Karpas-422 (cell line): ENCODE data around the gene FYTTD1. TPM values are rescaled to one million over a fixed set of nuclear protein-coding genes. Genes with fewer than 3 reads are reported as not detected.

Source experiments
- DNase-seq: peaks from one replicate; pipeline ENCODE4 v3.0.0-alpha.2; 2015
- H2AFZ ChIP-seq: fragments of 200-600 bp; sonication (generic); 2 replicates; pipeline ENCODE4 v1.6.1; 2014; ENCODE audit warnings: antibody characterized with exemption, low read length, mixed read lengths
- H3K27ac ChIP-seq: fragments of 200-600 bp; sonication (generic); 2 replicates; pipeline ENCODE4 v1.5.1; 2014; ENCODE audit warnings: mild to moderate bottlenecking, low read length, moderate library complexity
- H3K27me3 ChIP-seq: fragments of 200-600 bp; sonication (generic); 2 replicates; pipeline ENCODE4 v1.6.1; 2014; ENCODE audit warnings: low read length, mixed read lengths
- H3K36me3 ChIP-seq: fragments of 200-600 bp; sonication (generic); 2 replicates; pipeline ENCODE4 v1.6.1; 2014; ENCODE audit warnings: low read length, mixed read lengths; ENCODE audit not compliant: insufficient read depth
- H3K4me1 ChIP-seq: fragments of 200-600 bp; sonication (generic); 2 replicates; pipeline ENCODE4 v1.6.1; 2014; ENCODE audit warnings: mild to moderate bottlenecking, low read length, mixed read lengths
- H3K4me2 ChIP-seq: fragments of 200-600 bp; sonication (generic); 2 replicates; pipeline ENCODE4 v1.6.1; 2014; ENCODE audit warnings: low read length, low read depth, mild to moderate bottlenecking; ENCODE audit not compliant: poor library complexity, severe bottlenecking
- H3K4me3 ChIP-seq: fragments of 200-600 bp; sonication (generic); 2 replicates; pipeline ENCODE4 v1.5.1; 2014; ENCODE audit warnings: mild to moderate bottlenecking, antibody characterized with exemption, low read length, mixed read lengths
- H3K79me2 ChIP-seq: fragments of 200-600 bp; sonication (generic); 2 replicates; pipeline ENCODE4 v1.6.1; 2014; ENCODE audit warnings: mild to moderate bottlenecking, low read length, mixed read lengths
- H3K9ac ChIP-seq: fragments of 200-600 bp; sonication (generic); 2 replicates; pipeline ENCODE4 v1.6.0; 2014; ENCODE audit warnings: low read length
- H3K9me2 ChIP-seq: fragments of 200-600 bp; sonication (generic), shearing (Covaris generic); replicated peaks from 2 replicates; pipeline ENCODE4 v1.6.0; 2014; ENCODE audit warnings: mild to moderate bottlenecking, low read length, moderate library complexity; ENCODE audit not compliant: insufficient read depth
- H3K9me3 ChIP-seq: fragments of 300-700, 200-600 bp; sonication (generic); 2 replicates; pipeline ENCODE4 v1.6.1; 2014; ENCODE audit warnings: low read length, mixed read lengths
- H4K20me1 ChIP-seq: fragments of 200-600 bp; sonication (generic); 2 replicates; pipeline ENCODE4 v1.6.1; 2014; ENCODE audit warnings: mild to moderate bottlenecking, antibody characterized with exemption, low read length, low read depth; ENCODE audit not compliant: insufficient read depth
- total RNA-seq: library from RNA; depleted of rRNA; stranded (reverse); fragments of >200 nt; shearing (Covaris generic); gene quantifications from 2 replicates; pipeline ENCODE4 v1.2.3, GENCODE V29; 2014; ENCODE audit warnings: low replicate concordance

Gene FYTTD1
- total RNA-seq, 1 experiment from 2014 or later = 145 TPM

GRCh38 chr3:197798863-197799262 lies 49.2 kb downstream of the FYTTD1 start:
- no peak overlapping the region for H2AFZ ChIP-seq
- no peaks in the 10 kb centered on the region for H3K9me2 ChIP-seq
- peaks cover 100% of the 10 kb centered on the region for H3K79me2 ChIP-seq
- H3K9ac ChIP-seq = no peak overlapping the region; the same call in 1 of the 2 replicates
- peaks cover 79% of the 10 kb centered on the region for H3K4me1 ChIP-seq
- peak overlapping the region; percentile 12; the same call in 1 of the 2 replicates for H3K4me3 ChIP-seq
- no peaks in the 10 kb centered on the region for H3K9me3 ChIP-seq
- H3K4me2 ChIP-seq = peak overlapping the region; percentile 57
- no peaks in the 10 kb centered on the region; the same call in 1 of the 2 replicates for H3K36me3 ChIP-seq
- H4K20me1 ChIP-seq = peaks cover 19% of the 10 kb centered on the region; the same call in 1 of the 2 replicates
- H3K27me3 ChIP-seq = no peaks in the 10 kb centered on the region
- peak overlapping the region; percentile 48 for H3K27ac ChIP-seq
- DNase-seq = peak; percentile 67

- H3K9me3 ChIP-seq = no peaks in the 10 kb centered on the region
- H3K9ac ChIP-seq = no peak overlapping the region
- DNase-seq = no peak
- H3K27me3 ChIP-seq = no peaks in the 10 kb centered on the region
- H3K36me3 ChIP-seq = no peaks in the 10 kb centered on the region
- no peaks in the 10 kb centered on the region for H3K9me2 ChIP-seq
- H3K79me2 ChIP-seq = peaks cover 100% of the 10 kb centered on the region
- no peak overlapping the region for H3K4me2 ChIP-seq
- no peak overlapping the region for H2AFZ ChIP-seq
- peaks cover 19% of the 10 kb centered on the region; the same call in 1 of the 2 replicates for H4K20me1 ChIP-seq
- H3K4me1 ChIP-seq = peaks cover 64% of the 10 kb centered on the region
- no peak overlapping the region for H3K4me3 ChIP-seq
- H3K27ac ChIP-seq = peak overlapping the region; percentile 40; the same call in 1 of the 2 replicates
Measured at GRCh38 chr3:197800379-197800778, 50.7 kb downstream of the FYTTD1 start.

- no peaks in the 10 kb centered on the region for H3K36me3 ChIP-seq
- H3K4me3 ChIP-seq = no peak overlapping the region
- peaks cover 49% of the 10 kb centered on the region for H3K4me1 ChIP-seq
- no peak overlapping the region for H3K9ac ChIP-seq
- H4K20me1 ChIP-seq = peaks cover 19% of the 10 kb centered on the region; the same call in 1 of the 2 replicates
- H3K27ac ChIP-seq = peak overlapping the region; percentile 58
- peak; percentile 83 for DNase-seq
- no peak overlapping the region for H2AFZ ChIP-seq
- no peaks in the 10 kb centered on the region for H3K9me2 ChIP-seq
- H3K9me3 ChIP-seq = no peaks in the 10 kb centered on the region
- peak overlapping the region; percentile 25 for H3K4me2 ChIP-seq
- H3K27me3 ChIP-seq = no peaks in the 10 kb centered on the region
- H3K79me2 ChIP-seq = peaks cover 100% of the 10 kb centered on the region
Measured at GRCh38 chr3:197801891-197802778, 52.5 kb downstream of the FYTTD1 start.

GRCh38 chr3:197802779-197803459 lies 53.2 kb downstream of the FYTTD1 start:
- Histone ChIP-seq H3K79me2 (peaks cover 100% of the 10 kb centered on the region), H3K9ac (no peak overlapping the region), H2AFZ (no peak overlapping the region), H3K9me2 (no peaks in the 10 kb centered on the region), H3K36me3 (no peaks in the 10 kb centered on the region), H3K9me3 (no peaks in the 10 kb centered on the region), H3K4me2 (no peak overlapping the region), H3K4me3 (no peak overlapping the region), H4K20me1 (peaks cover 19% of the 10 kb centered on the region; the same call in 1 of the 2 replicates), H3K27ac (peak overlapping the region; percentile 58; the same call in 1 of the 2 replicates), H3K27me3 (no peaks in the 10 kb centered on the region), H3K4me1 (peaks cover 46% of the 10 kb centered on the region)
- DNase-seq = peak; percentile 57

GRCh38 chr3:197804511-197804910 lies 54.8 kb downstream of the FYTTD1 start:
- H3K4me1 ChIP-seq = peaks cover 46% of the 10 kb centered on the region
- no peaks in the 10 kb centered on the region for H3K9me2 ChIP-seq
- H3K4me2 ChIP-seq = no peak overlapping the region
- no peak for DNase-seq
- no peak overlapping the region for H3K4me3 ChIP-seq
- peaks cover 100% of the 10 kb centered on the region for H3K79me2 ChIP-seq
- H3K36me3 ChIP-seq = no peaks in the 10 kb centered on the region
- no peak overlapping the region for H3K9ac ChIP-seq
- no peaks in the 10 kb centered on the region for H3K27me3 ChIP-seq
- H2AFZ ChIP-seq = no peak overlapping the region
- no peak overlapping the region for H3K27ac ChIP-seq
- H3K9me3 ChIP-seq = no peaks in the 10 kb centered on the region
- peaks cover 14% of the 10 kb centered on the region; the same call in 1 of the 2 replicates for H4K20me1 ChIP-seq

GRCh38 chr3:197807969-197808587 lies 58.4 kb downstream of the FYTTD1 start:
- Histone ChIP-seq H3K4me3 (no peak overlapping the region), H3K9me3 (no peaks in the 10 kb centered on the region), H4K20me1 (peaks cover 6% of the 10 kb centered on the region; the same call in 1 of the 2 replicates), H2AFZ (no peak overlapping the region), H3K9me2 (no peaks in the 10 kb centered on the region), H3K79me2 (peaks cover 100% of the 10 kb centered on the region), H3K9ac (no peak overlapping the region), H3K4me1 (peaks cover 23% of the 10 kb centered on the region), H3K27me3 (no peaks in the 10 kb centered on the region), H3K36me3 (no peaks in the 10 kb centered on the region), H3K4me2 (no peak overlapping the region), H3K27ac (0 out of 2 replicates have a peak overlapping the region, but pooled peaks have one; percentile 0)
- DNase-seq = no peak

GRCh38 chr3:197809356-197810020 lies 59.8 kb downstream of the FYTTD1 start:
- Histone ChIP-seq H2AFZ (no peak overlapping the region), H3K79me2 (peaks cover 98% of the 10 kb centered on the region), H3K4me1 (peaks cover 26% of the 10 kb centered on the region), H3K9me2 (no peaks in the 10 kb centered on the region), H4K20me1 (no peaks in the 10 kb centered on the region), H3K27me3 (no peaks in the 10 kb centered on the region), H3K4me2 (no peak overlapping the region), H3K4me3 (no peak overlapping the region), H3K9ac (no peak overlapping the region), H3K27ac (0 out of 2 replicates have a peak overlapping the region, but pooled peaks have one; percentile 2), H3K9me3 (no peaks in the 10 kb centered on the region), H3K36me3 (no peaks in the 10 kb centered on the region)
- DNase-seq = no peak
